ENCODE data around the gene CAPN9. TPM values are rescaled to one million over a fixed set of nuclear protein-coding genes. Genes with fewer than 3 reads are reported as not detected.

Gene CAPN9
- total and polyA plus RNA-seq, 5 donors: 0.23 to 0.53 (median 0.28) TPM

- Histone ChIP-seq H3K27me3 (ENCODE audit: control insufficient read depth, insufficient read depth) (no peaks in the 10 kb centered on the region), H3K9me3 (ENCODE audit: control insufficient read depth, low read length) (no peaks in the 10 kb centered on the region), H3K4me1 (ENCODE audit: control insufficient read depth, insufficient read depth, low read length) (peaks cover 4% of the 10 kb centered on the region), H3K4me3 (ENCODE audit: low read length) (no peak overlapping the region), H3K27ac (ENCODE audit: low read length) (no peak overlapping the region)
- intact Hi-C loops (cut with DNase I): loop anchor here in 1 of 4 donors (5.0 kb wide), 1 partner anchor 67 kb away; no protein-coding TSS in a partner anchor
- ATAC-seq (no peak), DNase-seq (no peak)
- 92% methylated on average over 7 of the region's 7 CpGs for WGBS
Observed at GRCh38 chr1:230704830-230705229, 42.4 kb upstream of the CAPN9 start.

- DNase-seq: peak in 1 of 3 donors; percentile 55
Observed at GRCh38 chr1:230705289-230706019, 41.7 kb upstream of the CAPN9 start.

GRCh38 chr1:230706020-230706699 lies 41.0 kb upstream of the CAPN9 start:
- intact Hi-C loops (cut with DNase I): loop anchor here in 1 of 4 donors (5.0 kb wide), 1 partner anchor 66 kb away; no protein-coding TSS in a partner anchor
- whole genome bisulfite sequencing: 86% methylated on average over 9 of the region's 9 CpGs
- Histone ChIP-seq H3K4me3 (ENCODE audit: low read length) (no peak overlapping the region), H3K4me1 (ENCODE audit: control insufficient read depth, insufficient read depth, low read length) (peaks cover 4% of the 10 kb centered on the region), H3K27me3 (ENCODE audit: control insufficient read depth, insufficient read depth) (no peaks in the 10 kb centered on the region), H3K27ac (ENCODE audit: low read length) (no peak overlapping the region), H3K9me3 (ENCODE audit: control insufficient read depth, low read length) (no peaks in the 10 kb centered on the region)
- ATAC-seq: no peak
- no peak for DNase-seq

More at GRCh38 chr1:230705289-230706019, 41.7 kb upstream of the CAPN9 start:
- no peaks in the 10 kb centered on the region for H3K9me3 ChIP-seq (ENCODE audit: control insufficient read depth, low read length)
- WGBS: 88% methylated on average over 18 of the region's 18 CpGs
- H3K27ac ChIP-seq (ENCODE audit: low read length): no peak overlapping the region
- H3K27me3 ChIP-seq (ENCODE audit: control insufficient read depth, insufficient read depth): no peaks in the 10 kb centered on the region
- ATAC-seq: no peak
- H3K4me1 ChIP-seq (ENCODE audit: control insufficient read depth, insufficient read depth, low read length): peaks cover 4% of the 10 kb centered on the region
- H3K4me3 ChIP-seq (ENCODE audit: low read length): no peak overlapping the region
- intact Hi-C loops (cut with DNase I): loop anchor here in 1 of 4 donors (5.0 kb wide), 1 partner anchor 67 kb away; no protein-coding TSS in a partner anchor

- intact Hi-C loops (cut with DNase I): loop anchor here in 1 of 4 donors (5.0 kb wide), 1 partner anchor 65 kb away; no protein-coding TSS in a partner anchor
- WGBS: 83% methylated on average over 20 of the region's 20 CpGs
- Histone ChIP-seq H3K9me3 (ENCODE audit: control insufficient read depth, low read length) (no peaks in the 10 kb centered on the region), H3K4me3 (ENCODE audit: low read length) (no peak overlapping the region), H3K4me1 (ENCODE audit: control insufficient read depth, insufficient read depth, low read length) (peaks cover 4% of the 10 kb centered on the region), H3K27me3 (ENCODE audit: control insufficient read depth, insufficient read depth) (no peaks in the 10 kb centered on the region), H3K27ac (ENCODE audit: low read length) (no peak overlapping the region)
- DNase-seq: peak in 1 of 3 donors; percentile 26
- no peak for ATAC-seq
Observed at GRCh38 chr1:230706887-230707731, 40.1 kb upstream of the CAPN9 start.

GRCh38 chr1:230707732-230708630 lies 39.2 kb upstream of the CAPN9 start:
- DNase-seq (peak in 2 of 3 donors; percentile 42), ATAC-seq (no peak)
- no peak overlapping the region for H3K27ac ChIP-seq (ENCODE audit: low read length)
- H3K9me3 ChIP-seq (ENCODE audit: control insufficient read depth, low read length): no peaks in the 10 kb centered on the region
- 65% methylated on average over 22 of the region's 22 CpGs for WGBS
- no peaks in the 10 kb centered on the region for H3K27me3 ChIP-seq (ENCODE audit: control insufficient read depth, insufficient read depth)
- no peak overlapping the region for H3K4me3 ChIP-seq (ENCODE audit: low read length)
- peaks cover 7% of the 10 kb centered on the region for H3K4me1 ChIP-seq (ENCODE audit: control insufficient read depth, insufficient read depth, low read length)
- intact Hi-C loops (cut with DNase I): loop anchor here in 1 of 4 donors (5.0 kb wide), 1 partner anchor 64 kb away; no protein-coding TSS in a partner anchor

- no peaks in the 10 kb centered on the region for H3K27me3 ChIP-seq (ENCODE audit: control insufficient read depth, insufficient read depth)
- no peak overlapping the region for H3K27ac ChIP-seq (ENCODE audit: low read length)
- peaks cover 7% of the 10 kb centered on the region for H3K4me1 ChIP-seq (ENCODE audit: control insufficient read depth, insufficient read depth, low read length)
- H3K9me3 ChIP-seq (ENCODE audit: control insufficient read depth, low read length): no peaks in the 10 kb centered on the region
- peak; percentile 50 for ATAC-seq
- WGBS: 67% methylated on average over 16 of the region's 16 CpGs
- no peak overlapping the region for H3K4me3 ChIP-seq (ENCODE audit: low read length)
- peak; percentile 50 to 72 (median 71) for DNase-seq
- intact Hi-C loops (cut with DNase I): loop anchor here in 1 of 4 donors (5.0 kb wide), 1 partner anchor 63 kb away; no protein-coding TSS in a partner anchor
Observed at GRCh38 chr1:230708631-230709580, 38.3 kb upstream of the CAPN9 start.

- Histone ChIP-seq H3K9me3 (ENCODE audit: control insufficient read depth, low read length) (no peaks in the 10 kb centered on the region), H3K27me3 (ENCODE audit: control insufficient read depth, insufficient read depth) (no peaks in the 10 kb centered on the region), H3K27ac (ENCODE audit: low read length) (no peak overlapping the region), H3K4me1 (ENCODE audit: control insufficient read depth, insufficient read depth, low read length) (peaks cover 8% of the 10 kb centered on the region), H3K4me3 (ENCODE audit: low read length) (no peak overlapping the region)
- WGBS: 72% methylated on average over 18 of the region's 18 CpGs
- ATAC-seq: no peak
- peak in 1 of 3 donors; percentile 45 for DNase-seq
- intact Hi-C loops (cut with DNase I): loop anchor here in 1 of 4 donors (5.0 kb wide), 1 partner anchor 62 kb away; no protein-coding TSS in a partner anchor
Observed at GRCh38 chr1:230709619-230710542, 37.3 kb upstream of the CAPN9 start.

- Histone ChIP-seq H3K4me1 (ENCODE audit: control insufficient read depth, insufficient read depth, low read length) (peaks cover 9% of the 10 kb centered on the region), H3K27ac (ENCODE audit: low read length) (no peak overlapping the region), H3K4me3 (ENCODE audit: low read length) (no peak overlapping the region)
Observed at GRCh38 chr1:230710543-230710904, 36.7 kb upstream of the CAPN9 start.

More at GRCh38 chr1:230710543-230710904, 36.7 kb upstream of the CAPN9 start:
- 90% methylated on average over 8 of the region's 8 CpGs for WGBS
- Histone ChIP-seq H3K9me3 (ENCODE audit: control insufficient read depth, low read length) (no peaks in the 10 kb centered on the region), H3K27me3 (ENCODE audit: control insufficient read depth, insufficient read depth) (no peaks in the 10 kb centered on the region)
- ATAC-seq (no peak), DNase-seq (peak in 1 of 3 donors; percentile 14)
- intact Hi-C loops (cut with DNase I): no loop called here
